GM19463 (cell line): Measurements from ENCODE around the gene L3HYPDH.

Experiments used
- ATAC-seq: cut with Tn5 transposase; IDR thresholded peaks from one replicate; pipeline ENCODE4 v1.9.1; 2021; ENCODE audit warnings: mild to moderate bottlenecking, moderate library complexity; ENCODE audit not compliant: unreplicated experiment

The L3HYPDH gene

DNA sequence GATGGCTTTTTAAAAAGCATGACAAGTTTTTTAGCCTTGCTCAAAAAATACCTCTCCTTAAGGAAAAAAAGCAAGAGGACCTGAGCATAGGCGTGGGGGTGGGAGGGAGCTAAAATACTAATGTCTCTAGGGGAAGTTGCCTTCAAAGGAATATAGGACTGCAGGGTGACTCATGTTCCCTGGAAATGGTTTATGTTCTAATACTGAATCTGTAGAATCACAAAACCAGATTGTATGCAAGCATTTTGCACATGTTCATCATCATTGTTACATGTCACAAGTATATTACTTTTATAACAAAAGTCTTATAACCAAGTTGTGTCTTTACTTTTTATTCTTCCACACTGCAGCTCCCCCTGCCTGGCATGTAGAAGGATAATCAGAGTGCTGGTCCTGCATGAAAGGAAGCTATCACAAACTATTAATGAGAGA lies 55.6 kb downstream of the L3HYPDH start:
- no peak for ATAC-seq

DNA sequence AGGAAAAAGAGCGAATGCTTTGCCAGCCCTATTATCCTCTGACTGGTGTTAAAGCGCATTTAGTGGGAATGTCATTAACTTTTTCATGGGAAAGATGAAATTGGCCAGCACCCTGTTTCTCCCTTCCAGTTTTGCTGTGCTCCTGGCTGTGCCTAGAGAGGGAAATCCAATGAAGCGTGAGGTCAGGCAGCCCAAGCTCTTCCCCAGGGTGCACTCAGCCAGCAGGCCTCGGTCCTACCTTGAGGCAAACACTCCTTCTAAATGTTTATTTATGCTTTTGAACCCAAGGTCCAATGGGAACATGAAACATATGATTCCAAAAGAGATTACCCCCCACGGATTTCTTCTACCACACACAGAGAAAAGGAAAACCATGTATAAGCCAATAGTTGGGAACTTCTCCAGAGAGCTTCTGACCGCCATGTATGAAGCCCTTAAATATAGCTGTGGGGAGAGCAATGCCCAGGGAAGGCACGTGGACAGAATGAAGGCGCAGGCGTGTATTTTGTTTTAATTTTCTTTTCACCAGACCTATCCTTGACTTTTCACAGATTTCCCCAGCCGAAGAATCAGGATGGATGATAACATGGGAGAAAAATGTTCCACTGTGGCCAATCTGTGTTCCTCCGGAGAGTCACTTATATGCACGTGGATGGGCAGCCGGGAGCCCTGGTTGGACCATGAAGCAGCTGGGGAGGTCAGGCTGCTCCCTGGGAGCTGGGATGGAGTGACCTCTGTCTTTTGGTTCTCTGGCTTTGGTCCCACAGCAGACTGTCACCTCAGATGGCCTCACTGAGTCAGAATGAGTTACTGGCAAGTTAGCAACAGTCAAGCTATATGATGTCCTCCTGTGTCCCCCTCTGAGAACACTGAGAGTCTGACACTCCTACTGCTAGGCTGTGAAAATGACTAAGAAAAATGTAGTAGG lies 56.3 kb downstream of the L3HYPDH start:
- no peak for ATAC-seq

DNA sequence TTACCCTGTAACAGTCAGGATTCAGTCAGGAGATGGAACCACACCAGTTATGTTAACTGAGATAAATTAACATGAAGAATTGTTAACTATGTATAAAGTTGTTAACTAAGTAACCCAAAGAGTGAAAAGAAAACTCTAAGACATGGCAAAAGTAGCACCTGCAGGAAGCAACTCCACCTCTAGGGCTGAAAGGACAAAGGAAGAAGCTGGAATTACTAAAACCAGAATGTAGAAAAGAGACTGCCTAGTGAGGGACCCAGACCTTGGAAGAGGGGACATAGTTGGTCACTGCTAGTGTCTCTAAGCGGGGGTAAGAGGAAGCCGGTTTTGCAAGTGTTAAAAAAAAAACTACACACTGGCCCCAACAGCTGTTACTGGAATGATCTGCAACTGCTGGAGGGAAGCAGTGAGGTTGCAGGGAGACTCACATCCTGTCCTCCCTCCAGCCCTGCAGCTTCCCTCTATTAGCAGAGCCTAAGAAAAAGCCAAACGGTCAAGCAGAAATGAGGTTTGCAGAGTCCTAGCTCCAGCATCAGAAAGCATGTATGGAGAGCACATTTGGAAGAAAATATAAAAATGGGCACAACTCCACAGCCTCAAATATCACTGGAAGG lies 58.8 kb downstream of the L3HYPDH start:
- no peak for ATAC-seq

DNA sequence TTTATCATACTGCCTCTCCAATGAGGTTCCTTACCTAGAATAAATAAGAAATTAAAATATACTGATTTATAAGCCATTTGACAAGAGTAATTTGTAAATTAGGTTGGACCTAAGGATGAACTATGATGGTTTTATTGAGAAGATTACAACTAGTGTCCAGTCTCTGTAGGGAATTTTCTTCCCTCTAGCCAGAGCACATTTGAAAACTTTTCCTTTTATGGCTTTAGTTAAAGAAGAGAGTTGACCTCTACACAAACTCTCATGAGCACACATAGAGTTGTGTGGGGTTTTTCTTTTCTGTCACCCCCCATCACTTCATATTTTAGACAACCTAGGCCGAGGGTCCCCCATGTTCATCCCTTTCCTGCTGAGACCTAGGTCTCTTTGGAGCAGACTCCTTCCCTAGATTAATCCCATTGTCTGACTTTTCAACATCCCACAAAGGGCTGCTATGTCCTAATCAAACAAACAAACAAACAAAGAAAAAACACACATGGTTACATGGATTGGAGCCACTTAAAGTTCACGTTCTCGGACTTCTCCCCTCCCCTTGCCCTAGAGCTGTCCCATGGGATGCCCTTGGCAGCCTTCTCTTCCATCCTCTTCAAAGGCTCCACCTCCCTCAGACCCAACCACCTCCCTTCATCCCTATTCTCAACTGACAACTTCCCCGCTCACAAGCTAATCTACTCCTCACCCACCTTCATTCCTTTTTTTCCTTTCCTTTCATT lies 59.7 kb downstream of the L3HYPDH start:
- ATAC-seq = no peak
